ENCODE results near the gene SYNE1.

DNA sequence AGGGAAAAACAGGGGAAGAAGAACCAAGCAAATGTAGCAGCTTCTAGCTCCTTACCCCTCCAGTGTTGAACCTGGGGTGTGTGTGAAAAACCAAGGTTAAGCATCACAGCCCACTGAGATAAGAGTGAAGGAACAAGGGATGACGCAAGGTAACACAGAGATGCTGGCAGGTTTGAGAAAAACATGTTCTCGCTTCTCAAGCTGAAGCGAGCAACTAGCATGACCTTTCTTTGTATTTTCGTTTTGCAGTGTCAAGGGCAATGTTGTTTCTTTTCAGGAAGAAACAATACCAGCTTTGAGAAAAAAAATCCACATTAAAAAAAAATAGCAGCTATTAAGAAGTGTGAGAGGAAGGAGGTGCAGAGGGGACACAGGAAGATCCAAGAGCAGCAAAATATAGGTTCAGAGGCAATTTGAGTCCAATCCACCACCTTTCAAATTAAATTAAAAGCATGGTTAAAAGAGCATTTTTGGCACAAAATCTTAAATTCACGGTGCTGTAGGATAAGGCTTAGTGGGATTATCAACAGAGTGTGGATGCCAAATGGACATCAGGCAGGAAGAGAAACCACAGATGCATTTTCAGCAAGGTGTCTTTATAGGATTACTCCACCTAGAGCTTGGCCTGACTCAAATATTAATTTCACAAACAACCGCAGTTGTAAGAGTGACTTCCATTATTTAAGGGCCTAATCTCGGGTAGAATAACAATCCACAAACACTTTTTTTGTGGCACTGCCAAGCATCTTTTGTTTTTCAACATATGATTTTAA, 70.9 kb downstream of the SYNE1 start:
- TF ChIP-seq, protein P1, sequence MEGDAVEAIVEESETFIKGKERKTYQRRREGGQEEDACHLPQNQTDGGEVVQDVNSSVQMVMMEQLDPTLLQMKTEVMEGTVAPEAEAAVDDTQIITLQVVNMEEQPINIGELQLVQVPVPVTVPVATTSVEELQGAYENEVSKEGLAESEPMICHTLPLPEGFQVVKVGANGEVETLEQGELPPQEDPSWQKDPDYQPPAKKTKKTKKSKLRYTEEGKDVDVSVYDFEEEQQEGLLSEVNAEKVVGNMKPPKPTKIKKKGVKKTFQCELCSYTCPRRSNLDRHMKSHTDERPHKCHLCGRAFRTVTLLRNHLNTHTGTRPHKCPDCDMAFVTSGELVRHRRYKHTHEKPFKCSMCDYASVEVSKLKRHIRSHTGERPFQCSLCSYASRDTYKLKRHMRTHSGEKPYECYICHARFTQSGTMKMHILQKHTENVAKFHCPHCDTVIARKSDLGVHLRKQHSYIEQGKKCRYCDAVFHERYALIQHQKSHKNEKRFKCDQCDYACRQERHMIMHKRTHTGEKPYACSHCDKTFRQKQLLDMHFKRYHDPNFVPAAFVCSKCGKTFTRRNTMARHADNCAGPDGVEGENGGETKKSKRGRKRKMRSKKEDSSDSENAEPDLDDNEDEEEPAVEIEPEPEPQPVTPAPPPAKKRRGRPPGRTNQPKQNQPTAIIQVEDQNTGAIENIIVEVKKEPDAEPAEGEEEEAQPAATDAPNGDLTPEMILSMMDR (IDR thresholded peaks at IDR 0.05): no peak
- TF ChIP-seq POLR2A (IDR thresholded peaks at IDR 0.05) (no peak), EP300 (IDR thresholded peaks at IDR 0.05) (no peak)

Data from ovary (tissue), 3 donors.